PFSK-1 (cell line): Measurements from ENCODE around the gene AP1S2.

Source experiments
- FOXP2 ChIP-seq: optimal IDR thresholded peaks from 2 replicates; pipeline ENCODE3; 2011; ENCODE audit warnings: borderline replicate concordance, control low read depth, inconsistent platforms; ENCODE audit not compliant: insufficient read depth; ENCODE audit errors: extremely low read length, extremely low read depth
- POLR2AphosphoS5 ChIP-seq: IDR thresholded peaks from 2 replicates; pipeline ENCODE4 v1.6.1; 2012; ENCODE audit warnings: low read depth, mild to moderate bottlenecking, control low read depth, low read length, moderate library complexity
- TAF1 ChIP-seq: IDR thresholded peaks from 2 replicates; pipeline ENCODE4 v1.6.1; 2012; ENCODE audit warnings: low read length, control low read depth, borderline replicate concordance; ENCODE audit not compliant: insufficient read depth
- TF ChIP-seq, protein P1 (sequence below), 2 experiments: IDR thresholded peaks; 2 replicates each; pipeline versions ENCODE4 v1.6.1 to v1.8.0; 2011 to 2012; ENCODE audit warnings: low read depth in 2 of 2, low read length in 2 of 2, control low read depth in 1 of 2, inconsistent platforms in 1 of 2, mild to moderate bottlenecking in 1 of 2, moderate library complexity in 1 of 2; ENCODE audit not compliant: insufficient read depth in 1 of 2

DNA sequence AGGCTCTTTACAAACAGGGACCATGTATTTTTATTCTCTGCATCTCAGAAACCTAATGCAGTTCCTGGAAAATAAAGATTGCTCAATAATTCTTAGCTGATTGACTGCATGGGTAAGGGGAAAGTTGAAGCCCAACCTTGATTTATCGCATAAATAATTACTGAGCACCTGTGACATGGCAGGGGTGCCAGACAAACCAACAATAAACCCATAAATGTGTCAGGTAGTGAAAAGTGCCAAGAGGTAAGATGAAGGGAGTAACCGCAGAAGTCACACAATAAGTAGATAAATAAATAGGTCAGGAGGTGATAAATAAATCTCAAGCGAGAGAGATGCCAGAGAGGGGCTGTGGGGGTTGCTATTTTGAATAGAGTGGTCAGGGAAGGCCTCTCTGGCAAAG, 20.1 kb upstream of the AP1S2 start:
- TF ChIP-seq, protein P1, sequence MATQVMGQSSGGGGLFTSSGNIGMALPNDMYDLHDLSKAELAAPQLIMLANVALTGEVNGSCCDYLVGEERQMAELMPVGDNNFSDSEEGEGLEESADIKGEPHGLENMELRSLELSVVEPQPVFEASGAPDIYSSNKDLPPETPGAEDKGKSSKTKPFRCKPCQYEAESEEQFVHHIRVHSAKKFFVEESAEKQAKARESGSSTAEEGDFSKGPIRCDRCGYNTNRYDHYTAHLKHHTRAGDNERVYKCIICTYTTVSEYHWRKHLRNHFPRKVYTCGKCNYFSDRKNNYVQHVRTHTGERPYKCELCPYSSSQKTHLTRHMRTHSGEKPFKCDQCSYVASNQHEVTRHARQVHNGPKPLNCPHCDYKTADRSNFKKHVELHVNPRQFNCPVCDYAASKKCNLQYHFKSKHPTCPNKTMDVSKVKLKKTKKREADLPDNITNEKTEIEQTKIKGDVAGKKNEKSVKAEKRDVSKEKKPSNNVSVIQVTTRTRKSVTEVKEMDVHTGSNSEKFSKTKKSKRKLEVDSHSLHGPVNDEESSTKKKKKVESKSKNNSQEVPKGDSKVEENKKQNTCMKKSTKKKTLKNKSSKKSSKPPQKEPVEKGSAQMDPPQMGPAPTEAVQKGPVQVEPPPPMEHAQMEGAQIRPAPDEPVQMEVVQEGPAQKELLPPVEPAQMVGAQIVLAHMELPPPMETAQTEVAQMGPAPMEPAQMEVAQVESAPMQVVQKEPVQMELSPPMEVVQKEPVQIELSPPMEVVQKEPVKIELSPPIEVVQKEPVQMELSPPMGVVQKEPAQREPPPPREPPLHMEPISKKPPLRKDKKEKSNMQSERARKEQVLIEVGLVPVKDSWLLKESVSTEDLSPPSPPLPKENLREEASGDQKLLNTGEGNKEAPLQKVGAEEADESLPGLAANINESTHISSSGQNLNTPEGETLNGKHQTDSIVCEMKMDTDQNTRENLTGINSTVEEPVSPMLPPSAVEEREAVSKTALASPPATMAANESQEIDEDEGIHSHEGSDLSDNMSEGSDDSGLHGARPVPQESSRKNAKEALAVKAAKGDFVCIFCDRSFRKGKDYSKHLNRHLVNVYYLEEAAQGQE (IDR thresholded peaks at IDR 0.05; ENCODE audit: insufficient read depth in 1 of 2, low read depth in 2 of 2, low read length in 2 of 2): no peak
- TF ChIP-seq TAF1: no peak
- TF ChIP-seq POLR2AphosphoS5: no peak
- no peak for TF ChIP-seq FOXP2
